SK-N-SH (cell line): ENCODE results near the gene CCDC38. TPM values are rescaled to one million over a fixed set of nuclear protein-coding genes. Genes with fewer than 3 reads are reported as not detected.

Experiments
- CTCF ChIA-PET: fragments of 300-600, 350-600 bp; formaldehyde crosslinking; extraction: SDS; loops from one replicate; lab custom pipeline; 2021; lab: Yijun Ruan, JAX
- POLR2A ChIA-PET: fragments of 350-600 bp; sonication (Branson Sonifier 250); formaldehyde crosslinking; extraction: SDS; loops from one replicate; lab custom pipeline; 2020; ENCODE audit warnings: antibody characterized with exemption, inconsistent platforms; lab: Yijun Ruan, JAX
- DNase-seq: peaks from one replicate; pipeline ENCODE4 v3.0.0; 2012
- H2AFZ ChIP-seq: fragments of 200-600 bp; sonication (generic); 2 replicates; pipeline ENCODE4 v1.8.1; 2016; ENCODE audit warnings: antibody characterized with exemption, mild to moderate bottlenecking, low read depth
- H3F3A ChIP-seq: fragments of 200-600 bp; sonication (generic); replicated peaks from 2 replicates; pipeline ENCODE3; 2016; ENCODE audit warnings: antibody characterized with exemption, mild to moderate bottlenecking; ENCODE audit not compliant: insufficient read depth
- H3K27ac ChIP-seq, 2 experiments: fragments of 200-500 bp in 1 of 2; fragments of 200-600 bp in 1 of 2; sonication (Bioruptor generic) in 1 of 2; sonication (generic), shearing (Covaris generic) in 1 of 2; 2 replicates each; pipeline versions ENCODE4 v1.5.1 to v1.6.1; 2014 to 2016; ENCODE audit warnings: low read depth in 2 of 2, inconsistent platforms in 1 of 2, low read length in 1 of 2, mild to moderate bottlenecking in 1 of 2, mixed read lengths in 1 of 2
- H3K27me3 ChIP-seq: fragments of 200-600 bp; sonication (generic), shearing (Covaris generic); 2 replicates; pipeline ENCODE4 v1.6.1; 2016; ENCODE audit warnings: mixed run types; ENCODE audit not compliant: insufficient read depth
- H3K36me3 ChIP-seq, 2 experiments: fragments of 200-500 bp in 1 of 2; fragments of 200-600 bp in 1 of 2; sonication (Bioruptor generic) in 1 of 2; sonication (generic) in 1 of 2; replicated peaks in 1 of 2; 2 replicates each; pipeline versions ENCODE3 to v1.5.1; 2014 to 2016; ENCODE audit warnings: low read length in 1 of 2, mild to moderate bottlenecking in 1 of 2; ENCODE audit not compliant: insufficient read depth in 2 of 2, control insufficient read depth in 1 of 2
- H3K4me1 ChIP-seq, 2 experiments: fragments of 200-500 bp in 1 of 2; fragments of 200-600 bp in 1 of 2; sonication (Bioruptor generic) in 1 of 2; sonication (generic), shearing (Covaris generic) in 1 of 2; 2 replicates each; pipeline versions ENCODE4 v1.5.1 to v1.6.1; 2014 to 2016; ENCODE audit warnings: low read depth in 1 of 2, low read length in 1 of 2, mixed run types in 1 of 2; ENCODE audit not compliant: insufficient read depth in 2 of 2, control insufficient read depth in 1 of 2
- H3K4me2 ChIP-seq: fragments of 200-600 bp; sonication (generic), shearing (Covaris generic); 2 replicates; pipeline ENCODE4 v1.6.1; 2017; ENCODE audit warnings: mixed run types
- H3K4me3 ChIP-seq, 2 experiments: fragments of 200-500 bp in 1 of 2; fragments of 200-600 bp in 1 of 2; sonication (Bioruptor generic) in 1 of 2; sonication (generic), shearing (Covaris generic) in 1 of 2; 2 replicates each; pipeline versions ENCODE4 v1.5.1 to v1.8.1; 2014 to 2016; ENCODE audit warnings: low read depth in 2 of 2, inconsistent platforms in 1 of 2, low read length in 1 of 2, mild to moderate bottlenecking in 1 of 2, mixed read lengths in 1 of 2, moderate library complexity in 1 of 2
- H3K79me2 ChIP-seq: fragments of 200-600 bp; sonication (generic); 2 replicates; pipeline ENCODE4 v1.8.1; 2017; ENCODE audit warnings: mild to moderate bottlenecking; ENCODE audit not compliant: insufficient read depth
- H3K9ac ChIP-seq: fragments of 200-600 bp; sonication (generic); 2 replicates; pipeline ENCODE4 v1.6.1; 2017; ENCODE audit warnings: mixed run types
- H3K9me2 ChIP-seq: fragments of 200-600 bp; sonication (generic); 2 replicates; pipeline ENCODE4 v1.6.1; 2017; ENCODE audit warnings: mixed run types
- H3K9me3 ChIP-seq: fragments of 200-600 bp; sonication (generic); 2 replicates; pipeline ENCODE4 v1.6.1; 2017; ENCODE audit warnings: mixed run types, mild to moderate bottlenecking, moderate library complexity
- H4K20me1 ChIP-seq: fragments of 200-600 bp; sonication (generic); 2 replicates; pipeline ENCODE4 v1.6.1; 2017; ENCODE audit warnings: mild to moderate bottlenecking, mixed run types; ENCODE audit not compliant: insufficient read depth
- CHD2 ChIP-seq: fragments of 150-350 bp; IDR thresholded peaks from 2 replicates; pipeline ENCODE4 v1.6.1; 2018; ENCODE audit warnings: low read length; ENCODE audit not compliant: partially characterized antibody
- CTCF ChIP-seq: fragments of 200-600 bp; sonication (generic); IDR thresholded peaks from 2 replicates; pipeline ENCODE4 v1.6.1; 2017; ENCODE audit warnings: antibody characterized with exemption, mild to moderate bottlenecking, moderate library complexity
- EZH2phosphoT487 ChIP-seq: fragments of 200-600 bp; sonication (generic); IDR thresholded peaks from 2 replicates; pipeline ENCODE4 v1.6.1; 2017; ENCODE audit warnings: low read depth, mixed run types, mild to moderate bottlenecking, antibody characterized with exemption, moderate library complexity, borderline replicate concordance
- FOSL2 ChIP-seq: IDR thresholded peaks from 2 replicates; pipeline ENCODE4 v1.4.0; 2012; ENCODE audit warnings: low read depth, mild to moderate bottlenecking, moderate library complexity, borderline replicate concordance
- GATA2 ChIP-seq: sonication (generic); formaldehyde crosslinking; IDR thresholded peaks from 2 replicates; pipeline ENCODE4 v1.5.0; 2020; ENCODE audit warnings: mild to moderate bottlenecking, missing genetic modification reagents
- IRF3 ChIP-seq: fragments of 150-350 bp; IDR thresholded peaks from 2 replicates; pipeline ENCODE4 v1.6.1; 2016; ENCODE audit warnings: mild to moderate bottlenecking, low read depth, low read length
- MEF2A ChIP-seq: IDR thresholded peaks from 2 replicates; pipeline ENCODE4 v1.4.0; 2012; ENCODE audit warnings: low read depth, borderline replicate concordance
- MXI1 ChIP-seq: IDR thresholded peaks from 2 replicates; pipeline ENCODE4 v1.6.1; 2012; ENCODE audit warnings: mild to moderate bottlenecking, low read depth, low read length, improper control_type of control experiment
- POLR2AphosphoS5 ChIP-seq: IDR thresholded peaks from 2 replicates; pipeline ENCODE4 v1.6.1; 2012; ENCODE audit warnings: low read depth, low read length
- RAD21 ChIP-seq: IDR thresholded peaks from 2 replicates; pipeline ENCODE4 v1.6.1; 2012; ENCODE audit warnings: mild to moderate bottlenecking, low read length
- RCOR1 ChIP-seq: fragments of 150-350 bp; IDR thresholded peaks from 2 replicates; pipeline ENCODE4 v1.6.1; 2017; ENCODE audit warnings: antibody characterized with exemption, low read length
- RFX5 ChIP-seq: IDR thresholded peaks from 2 replicates; pipeline ENCODE4 v1.6.1; 2012; ENCODE audit warnings: mild to moderate bottlenecking, improper control_type of control experiment, low read length
- TCF12 ChIP-seq: IDR thresholded peaks from 2 replicates; pipeline ENCODE4 v1.4.0; 2012
- USF1 ChIP-seq: IDR thresholded peaks from 2 replicates; pipeline ENCODE4 v1.4.0; 2012; ENCODE audit warnings: low read depth, borderline replicate concordance
- YY1 ChIP-seq: IDR thresholded peaks from 2 replicates; pipeline ENCODE4 v1.4.0; 2012; ENCODE audit warnings: low read depth, mild to moderate bottlenecking
- WGBS: methylation state at CpG from one replicate; pipeline ENCODE4 v1.1.6; 2017; ENCODE audit warnings: low lambda C conversion rate; 5-methylcytosine and 5-hydroxymethylcytosine counted together
- polyA plus RNA-seq, 3 experiments: library from polyadenylated mRNA; depleted of rRNA; stranded (reverse); fragments of >200 nt; gene quantifications; 2 replicates each; pipeline ENCODE4 v1.2.3, GENCODE V29; 2012

Gene CCDC38
- polyA plus RNA-seq, 1 of the 3 experiments (the other 2 are of a cell fraction) = not detected

GRCh38 chr12:95877622-95878021 is 64.8 kb downstream of the CCDC38 start:
- Histone ChIP-seq H3K27ac (no peak overlapping the region), H2AFZ (no peak overlapping the region), H3K4me2 (no peak overlapping the region), H3K79me2 (no peaks in the 10 kb centered on the region), H3K9ac (no peak overlapping the region), H3K4me3 (no peak overlapping the region), H3F3A (peaks cover 4% of the 10 kb centered on the region), H4K20me1 (no peaks in the 10 kb centered on the region), H3K27me3 (no peaks in the 10 kb centered on the region), H3K9me2 (no peaks in the 10 kb centered on the region), H3K36me3 (no peaks in the 10 kb centered on the region), H3K9me3 (no peaks in the 10 kb centered on the region), H3K4me1 (peaks cover 0 to 6% of the 10 kb centered on the region in 2 experiments; a peak in 1 of 4 replicates)
- 46% methylated on average over 2 of the region's 2 CpGs for WGBS
- POLR2A ChIA-PET = no interaction called here
- no peak for TF ChIP-seq RCOR1
- no peak for TF ChIP-seq CTCF
- TF ChIP-seq MEF2A = no peak
- TF ChIP-seq CHD2 = no peak
- no peak for TF ChIP-seq RFX5
- TF ChIP-seq USF1 = no peak
- no peak for TF ChIP-seq YY1
- CTCF ChIA-PET = interaction anchor here (1.4 to 1.5 kb wide), 2 partner anchors 15 to 41 kb away, joined by 3 to 5 read pairs; no protein-coding TSS in a partner anchor
- DNase-seq = no peak

GRCh38 chr12:95874452-95874851 is 68.0 kb downstream of the CCDC38 start:
- ChIA-PET CTCF (no interaction called here), POLR2A (no interaction called here)
- no peak overlapping the region for H3K4me2 ChIP-seq
- H3K9ac ChIP-seq = no peak overlapping the region
- H4K20me1 ChIP-seq = no peaks in the 10 kb centered on the region
- no peaks in the 10 kb centered on the region for H3K27me3 ChIP-seq
- peaks cover under 1 to 4% of the 10 kb centered on the region in 2 experiments for H3K36me3 ChIP-seq
- TF ChIP-seq FOSL2 (no peak), CTCF (no peak), MXI1 (no peak), MEF2A (no peak), IRF3 (no peak), POLR2AphosphoS5 (no peak), TCF12 (no peak), EZH2phosphoT487 (no peak), GATA2 (no peak), RAD21 (no peak)
- H2AFZ ChIP-seq = no peak overlapping the region
- H3K4me1 ChIP-seq = no peaks in the 10 kb centered on the region
- H3K9me3 ChIP-seq = no peaks in the 10 kb centered on the region
- H3K4me3 ChIP-seq = no peak overlapping the region
- 90% methylated on average over 4 of the region's 4 CpGs for WGBS
- H3K9me2 ChIP-seq = no peaks in the 10 kb centered on the region
- H3F3A ChIP-seq = no peaks in the 10 kb centered on the region
- H3K27ac ChIP-seq = no peak overlapping the region
- no peak for DNase-seq
- no peaks in the 10 kb centered on the region for H3K79me2 ChIP-seq
